Upper lobe of left lung (tissue), 6 donors: Measurements from ENCODE around the gene FOXQ1. TPM values are rescaled to one million over a fixed set of nuclear protein-coding genes. Genes with fewer than 3 reads are reported as not detected.

ENCODE experiments used
- ATAC-seq, 2 donors: fragments of 200-7000 bp; cut with Tn5 transposase; one replicate each; pipeline ENCODE4 v1.9.1; 2022; ENCODE audit warnings: mild to moderate bottlenecking in 2 of 2, moderate library complexity in 2 of 2; ENCODE audit not compliant: low FRiP score in 2 of 2
- DNase-seq, 2 donors: peaks; one replicate each; pipeline ENCODE4 v3.0.0-alpha.2; 2019 to 2020
- H3K27ac ChIP-seq, 4 donors: fragments of 200-600 bp; sonication (generic); one replicate each; pipeline ENCODE4 v1.5.1; 2016 to 2019
- H3K27me3 ChIP-seq, 4 donors: fragments of 200-600 bp; sonication (generic); one replicate each; pipeline ENCODE4 v1.5.1; 2017 to 2019
- H3K36me3 ChIP-seq, 4 donors: fragments of 200-600 bp; sonication (generic); one replicate each; pipeline ENCODE4 v1.5.1; 2016 to 2019
- H3K4me1 ChIP-seq, 4 donors: fragments of 200-600 bp; sonication (generic); one replicate each; pipeline ENCODE4 v1.5.1; 2018 to 2019
- H3K4me3 ChIP-seq, 4 donors: fragments of 200-600 bp; sonication (generic); one replicate each; pipeline ENCODE4 v1.5.1; 2017 to 2019; ENCODE audit warnings: mild to moderate bottlenecking in 2 of 4, moderate library complexity in 1 of 4
- H3K9me3 ChIP-seq, 4 donors: fragments of 200-600 bp; sonication (generic); one replicate each; pipeline ENCODE4 v1.5.1; 2018 to 2019
- CTCF ChIP-seq, 6 experiments: fragments of 450-650 bp in 4 of 6; fragments of 200-600 bp in 2 of 6; sonication (generic) in 2 of 6; IDR thresholded peaks; one replicate each; pipeline ENCODE4 v1.5.1; 2016 to 2019; ENCODE audit warnings: antibody characterized with exemption in 6 of 6
- EP300 ChIP-seq, 4 donors: sonication (generic); formaldehyde crosslinking; IDR thresholded peaks; one replicate each; pipeline ENCODE4 v1.5.1; 2017; ENCODE audit warnings: antibody characterized with exemption in 4 of 4, control low read depth in 2 of 4
- POLR2A ChIP-seq, 4 donors: fragments of 450-650 bp; IDR thresholded peaks; one replicate each; pipeline ENCODE4 v1.5.1; 2016 to 2017; ENCODE audit warnings: antibody characterized with exemption in 4 of 4, mild to moderate bottlenecking in 2 of 4
- POLR2AphosphoS5 ChIP-seq, 2 donors: sonication (generic); formaldehyde crosslinking; IDR thresholded peaks; one replicate each; pipeline ENCODE4 v1.5.1; 2017; ENCODE audit warnings: antibody characterized with exemption in 2 of 2
- WGBS, 2 donors: methylation state at CpG; one replicate each; pipeline ENCODE4 v1.1.5; 2017 to 2018; 5-methylcytosine and 5-hydroxymethylcytosine counted together
- total RNA-seq, 6 donors: library from RNA; depleted of rRNA in 4 of 6; stranded (reverse); fragments of >200 nt in 4 of 6; gene quantifications; one replicate each; pipeline versions ENCODE4 v1.1.0 to v1.2.1, GENCODE V29; 2016 to 2021
- donor health status: DM: no; HTN: no; CAD: no; lungs with moderate emphysema.
- donor health status: DM: no; HTN: yes; CAD: no; lungs with severe emphysema.

Gene FOXQ1
- total RNA-seq, 6 donors from 2014 or later: 3.9 to 15.4 (median 10.3) TPM

- peak overlapping the region in 1 of 4 donors; percentile 23 for H3K27ac ChIP-seq
Observed at GRCh38 chr6:1290086-1290485, 21.8 kb upstream of the FOXQ1 start.

GRCh38 chr6:1290805-1291204 lies 21.1 kb upstream of the FOXQ1 start:
- DNase-seq (no peak), ATAC-seq (no peak)
- peak overlapping the region in 1 of 4 donors; percentile 23 for H3K27ac ChIP-seq
- H3K27me3 ChIP-seq: no peaks in the 10 kb centered on the region
- H3K36me3 ChIP-seq: no peaks in the 10 kb centered on the region
- H3K4me1 ChIP-seq: peaks cover 2 to 25% (median 7%) of the 10 kb centered on the region in 4 donors
- H3K9me3 ChIP-seq: no peaks in the 10 kb centered on the region
- no peak overlapping the region for H3K4me3 ChIP-seq
- 59 to 64% methylated on average over 4 of the region's 4 CpGs for WGBS, 2 donors
- no peak for TF ChIP-seq POLR2A (IDR thresholded peaks at IDR 0.05)
- no peak for TF ChIP-seq CTCF (IDR thresholded peaks at IDR 0.05)
- no peak for TF ChIP-seq EP300 (IDR thresholded peaks at IDR 0.05)
- no peak for TF ChIP-seq POLR2AphosphoS5 (IDR thresholded peaks at IDR 0.05)

More at GRCh38 chr6:1290086-1290485, 21.8 kb upstream of the FOXQ1 start:
- 67 to 85% methylated on average over 6 of the region's 6 CpGs for WGBS, 2 donors
- Histone ChIP-seq H3K4me1 (peaks cover 8 to 32% (median 14%) of the 10 kb centered on the region in 4 donors), H3K4me3 (no peak overlapping the region), H3K9me3 (no peaks in the 10 kb centered on the region), H3K36me3 (no peaks in the 10 kb centered on the region), H3K27me3 (no peaks in the 10 kb centered on the region)
- TF ChIP-seq POLR2A (IDR thresholded peaks at IDR 0.05) (no peak), EP300 (IDR thresholded peaks at IDR 0.05) (no peak), CTCF (IDR thresholded peaks at IDR 0.05) (no peak), POLR2AphosphoS5 (IDR thresholded peaks at IDR 0.05) (no peak)
- no peak for ATAC-seq
- DNase-seq: peak in 1 of 2 donors; percentile 22

- TF ChIP-seq CTCF (IDR thresholded peaks at IDR 0.05) (no peak), EP300 (IDR thresholded peaks at IDR 0.05) (no peak), POLR2A (IDR thresholded peaks at IDR 0.05) (no peak), POLR2AphosphoS5 (IDR thresholded peaks at IDR 0.05) (no peak)
- 79 to 86% methylated on average over 10 of the region's 10 CpGs for WGBS, 2 donors
Observed at GRCh38 chr6:1291381-1291780, 20.5 kb upstream of the FOXQ1 start.

GRCh38 chr6:1295420-1295819 lies 16.5 kb upstream of the FOXQ1 start:
- TF ChIP-seq POLR2AphosphoS5 (IDR thresholded peaks at IDR 0.05) (no peak), EP300 (IDR thresholded peaks at IDR 0.05) (no peak), POLR2A (IDR thresholded peaks at IDR 0.05) (no peak), CTCF (IDR thresholded peaks at IDR 0.05) (no peak)
- peaks cover 0 to 7% (median 0%) of the 10 kb centered on the region in 4 donors for H3K4me1 ChIP-seq
- 81 to 91% methylated on average over 3 of the region's 3 CpGs for WGBS, 2 donors
- H3K9me3 ChIP-seq: no peaks in the 10 kb centered on the region
- DNase-seq (no peak), ATAC-seq (no peak)
- H3K27ac ChIP-seq: no peak overlapping the region
- no peaks in the 10 kb centered on the region for H3K27me3 ChIP-seq
- H3K4me3 ChIP-seq: no peak overlapping the region
- no peaks in the 10 kb centered on the region for H3K36me3 ChIP-seq

More at GRCh38 chr6:1291381-1291780, 20.5 kb upstream of the FOXQ1 start:
- Histone ChIP-seq H3K4me1 (peaks cover 0 to 21% (median 6%) of the 10 kb centered on the region in 4 donors), H3K9me3 (no peaks in the 10 kb centered on the region), H3K27ac (no peak overlapping the region), H3K36me3 (no peaks in the 10 kb centered on the region), H3K27me3 (no peaks in the 10 kb centered on the region), H3K4me3 (no peak overlapping the region)
- ATAC-seq (no peak), DNase-seq (no peak)

GRCh38 chr6:1296079-1296478 lies 15.8 kb upstream of the FOXQ1 start:
- no peak overlapping the region for H3K4me3 ChIP-seq
- H3K4me1 ChIP-seq: peaks cover 0 to under 1% (median 0%) of the 10 kb centered on the region in 4 donors
- no peak overlapping the region for H3K27ac ChIP-seq
- peak in 1 of 2 donors; percentile 65 for ATAC-seq
- no peaks in the 10 kb centered on the region for H3K36me3 ChIP-seq
- TF ChIP-seq POLR2AphosphoS5 (IDR thresholded peaks at IDR 0.05) (no peak), POLR2A (IDR thresholded peaks at IDR 0.05) (no peak), CTCF (IDR thresholded peaks at IDR 0.05) (no peak), EP300 (IDR thresholded peaks at IDR 0.05) (no peak)
- no peak for DNase-seq
- H3K27me3 ChIP-seq: no peaks in the 10 kb centered on the region
- WGBS, 2 donors: 64 to 75% methylated on average over 5 to 7 of the region's 7 CpGs
- no peaks in the 10 kb centered on the region for H3K9me3 ChIP-seq
